GM19240 (cell line): ENCODE measurements around the gene FARS2.
A peak's percentile ranks its signal among the peaks of the same experiment; 100 is the strongest.

Experiments
- DNase-seq: peaks from one replicate; pipeline ENCODE4 v3.0.0; 2011; ENCODE audit warnings: low spot score; ENCODE audit not compliant: insufficient read length

FARS2 gene

DNA sequence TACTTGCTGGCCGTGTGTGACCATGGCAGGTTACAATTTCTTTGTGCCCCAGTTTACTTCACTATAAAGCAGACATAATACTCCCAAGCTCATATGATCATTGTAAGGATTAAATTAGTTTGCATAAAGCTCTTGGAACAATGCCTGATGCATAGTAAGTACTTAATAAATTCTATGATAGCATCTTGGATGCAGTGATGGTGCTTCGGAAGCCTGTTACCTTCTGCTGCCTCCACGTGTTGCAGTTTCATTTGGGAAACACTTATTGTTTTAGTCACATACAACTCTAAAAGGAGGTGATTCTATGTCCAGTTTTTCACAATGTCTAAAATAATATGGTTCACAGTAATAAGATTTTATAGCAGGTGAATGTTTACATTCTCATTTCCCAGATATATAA lies 401.5 kb downstream of the FARS2 start:
- no peak for DNase-seq

DNA sequence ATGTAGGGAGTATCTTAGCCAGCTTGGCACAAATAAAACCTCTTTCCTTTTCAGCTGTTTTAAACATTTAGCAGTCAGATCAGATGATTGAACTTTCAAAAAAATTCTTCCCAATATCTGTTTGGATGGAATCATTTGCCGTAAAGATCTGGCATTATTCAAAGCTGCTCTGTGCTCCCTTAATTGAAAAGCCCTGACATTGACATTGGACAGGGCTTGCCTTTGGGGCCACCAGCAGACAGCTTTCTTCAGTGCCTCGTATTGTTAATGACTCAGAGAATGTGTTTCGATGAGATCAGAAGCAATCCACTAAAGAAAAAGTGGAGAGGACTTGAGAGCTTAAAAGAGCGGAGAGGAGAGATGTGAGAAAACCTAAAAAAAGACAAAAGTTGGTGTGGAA lies 401.9 kb downstream of the FARS2 start:
- DNase-seq, result no peak

DNA sequence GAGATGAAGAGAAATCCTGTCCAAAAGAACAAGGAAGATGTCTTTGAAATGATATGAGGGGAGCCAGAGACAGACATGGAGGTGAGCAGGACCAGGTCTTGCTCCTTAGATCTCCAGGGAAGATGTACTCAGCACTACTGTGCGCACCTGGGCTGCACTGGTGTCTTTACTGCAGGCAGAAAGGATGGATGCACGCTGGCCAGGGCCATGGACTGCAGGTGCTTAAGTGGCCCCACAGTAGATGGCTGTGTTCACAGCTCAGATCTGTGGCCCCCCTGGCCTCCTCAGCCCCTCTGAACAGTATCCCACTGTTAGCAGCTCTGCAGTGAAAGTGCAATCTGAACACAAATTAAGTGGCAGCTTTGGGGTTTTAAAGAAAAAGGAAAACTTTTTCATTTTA lies 402.4 kb downstream of the FARS2 start:
- DNase-seq, result no peak

- DNase-seq, result no peak
Observed at GRCh38 chr6:5664149-5664548, 402.8 kb downstream of the FARS2 start.

- DNase-seq, result no peak
Observed at GRCh38 chr6:5665173-5665572, 403.9 kb downstream of the FARS2 start.

DNA sequence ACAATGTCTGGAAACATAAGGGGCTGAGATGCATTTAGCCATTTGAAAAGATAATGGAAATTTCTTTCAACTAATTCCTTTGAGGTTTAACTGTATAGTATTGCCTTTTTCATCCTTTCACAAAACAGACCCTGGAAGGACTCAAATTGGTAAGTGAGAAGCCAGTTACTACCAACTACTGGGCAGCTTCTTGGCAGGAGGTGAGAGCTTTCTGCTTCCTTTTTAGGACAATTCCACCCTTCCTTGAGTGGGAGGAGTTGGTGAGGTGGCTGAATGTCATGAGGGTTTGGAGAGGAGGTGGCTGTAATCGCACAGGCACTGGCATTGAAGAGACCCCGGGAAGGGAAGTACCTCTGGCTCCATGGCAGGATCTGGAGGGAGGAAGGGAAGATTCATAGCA lies 404.4 kb downstream of the FARS2 start:
- no peak for DNase-seq

GRCh38 chr6:5666695-5667094 lies 405.4 kb downstream of the FARS2 start:
- no peak for DNase-seq

DNA sequence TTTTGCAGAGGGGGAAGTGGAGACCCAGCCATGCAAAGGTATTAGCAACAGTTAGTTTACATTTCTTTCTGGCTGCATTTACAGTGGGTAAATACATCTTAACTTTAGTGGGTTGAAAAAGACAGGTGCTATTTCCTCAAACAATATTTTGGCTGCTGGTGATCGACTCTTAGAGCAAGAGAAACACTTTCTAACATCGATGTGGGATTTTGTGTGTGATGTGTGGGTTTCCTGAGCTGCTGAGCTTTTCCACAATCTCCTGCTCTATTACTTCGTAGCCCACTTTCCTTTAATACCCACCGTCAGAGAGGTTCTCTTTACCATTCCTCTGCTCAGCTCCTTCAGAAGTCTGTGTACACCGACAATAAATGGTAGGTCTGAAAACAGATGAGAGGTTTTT lies 406.4 kb downstream of the FARS2 start:
- DNase-seq, result no peak

DNA sequence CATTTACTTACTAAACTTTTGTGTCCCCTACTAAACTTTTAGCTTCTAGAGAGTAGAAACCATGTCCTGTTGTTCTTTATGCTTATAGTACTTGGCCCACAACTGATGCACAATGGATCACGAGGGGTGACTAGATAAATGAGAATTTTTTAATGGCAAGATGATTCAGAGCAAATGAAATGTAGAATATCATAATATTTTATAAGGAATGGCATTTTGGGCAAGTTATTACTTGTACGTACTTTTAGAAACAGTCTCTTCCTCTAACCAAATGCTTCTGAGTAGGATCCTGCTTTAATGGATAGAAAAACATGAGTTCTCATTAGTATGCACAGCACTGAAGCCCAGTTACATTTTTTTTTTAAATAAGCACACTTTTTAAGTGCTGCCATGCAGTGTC lies 409.1 kb downstream of the FARS2 start:
- no peak for DNase-seq

DNA sequence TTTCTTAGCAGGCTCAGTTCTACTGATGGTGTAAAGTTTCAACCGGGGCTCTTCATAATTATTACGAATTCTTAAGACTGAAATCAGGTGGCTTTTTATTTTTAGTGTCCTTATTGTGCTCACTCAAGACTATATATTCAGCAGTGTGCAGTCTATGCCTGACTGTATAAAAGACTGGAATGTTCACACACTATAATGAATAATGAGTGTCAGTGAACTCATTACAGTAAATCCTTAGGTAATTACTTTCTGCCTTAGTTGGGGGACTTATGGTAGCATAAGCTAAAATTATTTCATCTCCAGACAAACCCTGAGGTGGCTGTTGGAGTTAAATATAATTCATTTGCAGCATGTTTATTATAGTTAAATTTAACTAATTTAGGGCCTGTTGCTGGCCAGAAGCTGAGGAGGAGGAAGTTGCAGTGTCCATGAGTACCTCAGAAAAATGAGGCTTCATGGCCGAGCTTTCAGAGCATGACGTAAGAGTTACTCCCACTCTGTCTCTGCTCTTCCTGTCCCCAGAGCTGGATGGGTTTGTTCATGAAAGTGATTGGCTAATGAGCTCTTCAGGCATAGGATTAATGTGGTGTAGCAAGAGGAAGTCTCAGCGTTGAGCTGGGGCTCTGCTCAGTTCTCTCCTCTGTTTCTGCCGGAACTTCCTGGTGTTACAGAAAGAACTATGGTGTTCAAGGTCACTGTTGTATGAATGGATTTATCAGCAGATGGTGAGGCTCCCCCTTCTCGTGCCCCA lies 409.7 kb downstream of the FARS2 start:
- no peak for DNase-seq

- DNase-seq, result no peak
Observed at GRCh38 chr6:5671601-5672559, 410.6 kb downstream of the FARS2 start.

DNA sequence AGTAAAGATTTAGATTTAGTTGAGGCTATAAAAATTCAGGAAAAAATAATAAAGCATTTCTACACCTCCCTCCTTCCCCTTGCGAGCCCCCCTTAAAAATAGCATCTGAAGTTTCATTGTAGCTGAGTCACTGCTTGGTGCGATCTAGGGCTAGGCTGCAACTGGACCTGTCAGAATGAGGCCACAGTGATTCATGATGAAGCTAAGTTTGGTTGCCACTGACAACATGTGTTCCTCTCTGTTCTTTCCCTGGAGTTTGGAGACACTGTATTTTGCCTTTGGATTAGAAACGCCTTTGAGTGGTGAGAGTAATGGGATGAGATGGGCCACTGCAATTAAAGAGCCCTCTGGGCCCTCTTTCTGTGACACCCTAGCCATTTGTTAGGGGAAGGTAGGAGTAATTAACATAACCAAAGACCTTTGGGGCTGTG lies 411.3 kb downstream of the FARS2 start:
- no peak for DNase-seq

DNA sequence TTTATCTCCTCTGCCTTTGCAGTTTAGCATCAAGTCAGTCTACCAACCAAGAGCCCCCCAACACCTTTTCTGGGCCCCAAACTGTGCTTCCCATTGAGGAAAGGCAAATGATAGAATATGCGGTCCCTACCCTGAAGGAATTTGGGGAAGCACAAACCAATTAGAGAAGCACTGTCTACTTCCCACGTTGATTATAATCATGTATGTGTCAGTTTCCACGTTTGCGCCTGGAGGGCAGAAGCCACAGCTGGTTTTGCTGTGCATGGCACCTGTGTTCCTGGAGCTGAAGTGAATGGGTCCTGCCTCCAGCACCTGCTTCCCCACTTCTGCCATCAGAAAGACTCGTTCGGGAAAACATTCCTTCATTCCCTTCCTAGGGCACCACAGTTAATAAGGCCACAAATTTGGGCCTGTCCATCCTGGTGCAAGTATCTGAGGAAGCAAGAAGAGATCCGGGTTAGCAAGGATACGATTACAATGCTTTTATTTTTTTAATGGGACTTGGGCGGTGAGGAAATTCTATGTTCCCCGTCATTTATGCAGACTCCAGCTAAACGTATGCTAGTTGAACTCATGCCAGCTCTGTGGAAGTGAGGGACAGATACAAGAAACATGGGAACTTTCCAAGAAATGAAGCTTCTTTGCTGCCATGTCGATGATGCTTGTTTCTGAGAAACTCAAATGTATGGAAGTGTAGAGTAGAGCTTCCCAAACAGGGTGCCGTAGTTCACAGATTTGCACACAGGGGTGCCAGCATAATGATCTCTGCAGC lies 411.9 kb downstream of the FARS2 start:
- DNase-seq, result no peak

DNA sequence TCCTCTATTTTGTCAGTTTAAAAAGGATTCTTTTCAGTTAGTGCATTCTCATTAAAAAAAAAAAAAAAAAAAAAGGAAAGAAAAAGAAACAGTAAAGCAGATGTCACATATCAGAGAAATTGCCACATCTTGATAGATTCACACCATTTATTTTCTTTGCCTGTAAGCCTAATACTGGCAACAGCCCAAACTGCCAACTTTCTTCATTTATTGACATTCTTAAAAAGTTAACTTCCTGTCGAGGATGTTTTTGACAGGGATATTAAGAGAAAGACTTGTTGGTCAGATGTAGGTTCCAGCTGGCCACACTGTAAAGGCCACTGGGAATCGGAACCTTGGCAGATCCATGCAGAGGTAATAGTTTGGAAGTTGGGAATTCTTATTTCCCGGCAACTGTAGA lies 412.8 kb downstream of the FARS2 start:
- no peak for DNase-seq

DNA sequence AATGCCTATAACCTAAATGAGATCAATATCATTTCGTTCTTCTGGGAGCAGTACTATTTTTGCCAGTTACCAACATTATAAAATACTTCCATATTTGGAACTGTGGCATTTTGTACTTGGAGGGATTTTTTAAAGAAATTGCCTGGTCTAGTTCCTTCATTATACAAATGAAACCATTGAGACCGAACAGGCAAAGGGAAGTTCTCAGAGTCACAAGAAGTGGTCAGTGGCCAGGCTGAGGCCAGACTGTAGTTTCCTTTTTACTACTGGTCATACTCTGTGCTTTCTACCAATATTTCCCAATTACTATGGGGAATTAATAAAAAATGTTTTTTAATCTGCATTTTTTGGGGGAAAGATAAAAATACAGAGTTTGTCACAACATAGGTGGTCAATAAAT lies 413.4 kb downstream of the FARS2 start:
- DNase-seq, result no peak

GRCh38 chr6:5676701-5677100 lies 415.4 kb downstream of the FARS2 start:
- DNase-seq, result no peak

DNA sequence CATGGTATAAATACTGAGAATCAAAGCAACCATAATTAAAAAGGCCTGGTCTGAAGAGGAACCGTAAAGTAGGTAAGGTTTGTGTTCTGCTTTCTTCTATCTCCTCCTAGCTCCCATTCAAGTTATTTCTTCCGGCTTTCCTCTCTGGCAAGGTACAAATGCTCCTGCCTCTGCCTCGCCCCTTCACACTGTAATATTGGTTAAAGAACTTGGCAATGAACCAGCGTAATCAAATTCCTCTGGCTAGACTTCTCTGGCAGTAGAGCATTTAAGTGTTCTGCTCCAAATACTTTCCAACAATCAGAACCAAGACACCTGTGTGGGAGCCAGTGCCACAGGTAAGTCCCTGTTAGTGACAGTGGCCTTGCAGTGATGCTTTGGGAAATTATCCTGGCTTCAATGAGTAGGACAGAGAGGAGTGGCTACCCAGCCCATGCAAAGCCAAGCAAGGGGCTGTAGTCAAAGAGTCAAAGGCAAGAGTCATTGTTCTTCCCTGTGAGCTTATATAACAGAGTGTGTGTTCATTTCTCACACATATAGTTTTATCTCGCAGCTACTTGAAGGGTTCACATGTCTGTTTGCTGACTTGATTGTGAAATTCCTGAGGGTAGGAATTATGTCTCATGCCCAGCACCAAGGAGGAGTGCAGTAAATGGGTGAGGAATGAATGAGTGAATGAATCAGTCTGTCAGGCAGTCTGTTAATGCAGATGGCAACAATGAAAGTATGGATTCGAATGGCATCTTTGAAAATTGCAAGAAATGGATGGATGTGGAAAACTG lies 416.1 kb downstream of the FARS2 start:
- no peak for DNase-seq

GRCh38 chr6:5679270-5679669 lies 418.0 kb downstream of the FARS2 start:
- no peak for DNase-seq

DNA sequence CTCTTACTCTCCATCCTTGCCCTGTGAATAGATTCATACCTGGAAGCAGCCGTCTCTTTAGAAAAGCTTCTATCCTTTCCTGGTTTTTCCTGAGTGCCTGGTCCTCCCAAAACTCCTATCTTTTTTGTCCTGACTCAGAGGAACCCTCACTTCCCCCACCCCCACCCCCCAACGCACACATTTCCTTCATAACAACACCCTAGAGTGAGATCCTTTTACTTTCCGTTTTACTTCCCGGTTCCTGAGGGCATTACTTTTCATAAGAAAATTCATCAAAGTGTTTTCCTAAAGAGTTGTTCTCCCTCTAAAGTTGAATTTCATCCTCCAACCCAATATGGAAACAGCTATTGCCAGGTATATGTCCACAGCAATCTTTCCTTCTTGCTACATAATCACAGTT lies 418.4 kb downstream of the FARS2 start:
- DNase-seq, result no peak

DNA sequence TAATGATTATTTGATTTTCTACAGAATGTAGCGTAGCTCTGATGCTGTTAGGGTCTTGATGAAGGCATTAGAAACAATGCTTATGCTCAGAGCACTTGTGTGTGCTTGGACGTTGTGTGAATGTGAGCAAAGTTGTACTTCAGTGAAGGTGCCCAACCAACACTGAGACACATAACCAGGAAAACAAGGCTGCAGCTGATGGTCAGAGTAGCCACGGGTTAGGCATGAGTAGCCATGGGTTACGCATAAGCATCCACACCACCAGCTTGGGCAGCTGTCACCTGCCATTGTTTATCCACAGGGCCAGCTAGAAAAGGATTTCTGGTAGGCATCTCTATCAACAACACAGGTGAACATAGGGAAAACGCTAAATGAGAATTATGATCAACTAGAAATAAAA lies 418.8 kb downstream of the FARS2 start:
- peak; percentile 23 for DNase-seq

- DNase-seq, result no peak
Observed at GRCh38 chr6:5681480-5681879, 420.2 kb downstream of the FARS2 start.
